ENCODE results near the gene BUB3. TPM values are rescaled to one million over a fixed set of nuclear protein-coding genes. Genes with fewer than 3 reads are reported as not detected.
A peak's percentile ranks its signal among the peaks of the same experiment; 100 is the strongest.

Gene BUB3
- total and polyA plus RNA-seq, 2 experiments from 2014 or later: 158 to 170 TPM

DNA sequence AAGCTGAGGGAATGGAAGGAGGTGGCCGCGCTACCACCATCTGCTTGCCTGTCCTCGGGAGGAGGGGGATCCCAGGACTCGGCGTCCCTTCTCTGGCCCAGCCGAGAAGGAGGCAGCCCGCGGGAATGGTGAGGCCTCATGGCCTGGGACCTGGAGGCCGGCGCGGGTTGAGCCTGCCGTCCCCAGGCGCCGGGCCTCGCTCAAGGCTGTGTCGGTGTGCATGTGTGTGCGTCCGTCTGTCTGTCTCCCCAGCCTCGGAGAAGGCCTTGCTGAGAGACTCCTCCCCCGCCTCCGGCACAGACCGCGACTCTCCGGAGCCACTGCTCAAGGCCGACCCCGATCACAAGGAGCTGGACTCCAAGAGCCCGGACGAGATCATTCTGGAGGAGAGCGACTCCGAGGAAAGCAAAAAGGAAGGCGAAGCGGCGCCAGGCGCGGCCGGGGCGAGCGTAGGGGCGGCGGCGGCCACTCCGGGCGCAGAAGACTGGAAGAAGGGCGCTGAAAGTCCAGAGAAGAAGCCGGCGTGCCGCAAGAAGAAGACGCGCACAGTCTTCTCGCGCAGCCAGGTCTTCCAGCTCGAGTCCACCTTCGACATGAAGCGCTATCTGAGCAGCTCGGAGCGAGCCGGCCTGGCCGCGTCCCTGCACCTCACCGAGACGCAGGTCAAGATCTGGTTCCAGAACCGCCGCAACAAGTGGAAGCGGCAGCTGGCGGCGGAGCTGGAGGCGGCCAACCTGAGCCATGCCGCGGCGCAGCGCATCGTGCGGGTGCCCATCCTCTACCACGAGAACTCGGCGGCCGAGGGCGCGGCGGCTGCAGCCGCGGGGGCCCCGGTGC lies 17.2 kb upstream of the BUB3 start:
- H3K4me1 ChIP-seq (ENCODE audit: insufficient read depth): no peaks in the 10 kb centered on the region
- 0 out of 2 replicates have a peak overlapping the region, but pooled peaks have one; percentile 21 for H2AFZ ChIP-seq
- no peaks in the 10 kb centered on the region for H3K79me2 ChIP-seq (ENCODE audit: insufficient read depth)
- H3K4me2 ChIP-seq (ENCODE audit: unreplicated experiment): no peak overlapping the region
- TF ChIP-seq EZH2phosphoT487 (IDR thresholded peaks at IDR 0.05; ENCODE audit: insufficient read depth, low read depth) (0 out of 2 replicates have a peak, but pooled peaks have one; percentile 23), EZH2 (IDR thresholded peaks at IDR 0.05; ENCODE audit: insufficient read depth, poor library complexity, severe bottlenecking) (no peak)
- H3K4me3 ChIP-seq: no peak overlapping the region
- H3F3A ChIP-seq (ENCODE audit: insufficient read depth): no peaks in the 10 kb centered on the region
- peaks cover 88% of the 10 kb centered on the region for H3K27me3 ChIP-seq (replicated peaks; ENCODE audit: insufficient read depth)
- peak; percentile 38 for DNase-seq
- no peak overlapping the region for H3K27ac ChIP-seq
- H3K9me3 ChIP-seq (ENCODE audit: low read depth): no peaks in the 10 kb centered on the region
- WGBS, 2 experiments (ENCODE audit: low coverage in 1 of 2, low lambda C conversion rate in 2 of 2, missing lambda C conversion rate in 2 of 2): 2 to 3% methylated on average over 66 to 81 of the region's 83 CpGs
- H3K9ac ChIP-seq: no peak overlapping the region
- H3K36me3 ChIP-seq (ENCODE audit: low read depth): no peaks in the 10 kb centered on the region
- H3K9me2 ChIP-seq (ENCODE audit: insufficient read depth): no peaks in the 10 kb centered on the region
- no peaks in the 10 kb centered on the region for H4K20me1 ChIP-seq (ENCODE audit: insufficient read depth)
- in situ Hi-C loops (cut with MboI): loop anchor here (10.0 to 25.0 kb wide), 2 partner anchors 418 to 825 kb away; no protein-coding TSS in a partner anchor

DNA sequence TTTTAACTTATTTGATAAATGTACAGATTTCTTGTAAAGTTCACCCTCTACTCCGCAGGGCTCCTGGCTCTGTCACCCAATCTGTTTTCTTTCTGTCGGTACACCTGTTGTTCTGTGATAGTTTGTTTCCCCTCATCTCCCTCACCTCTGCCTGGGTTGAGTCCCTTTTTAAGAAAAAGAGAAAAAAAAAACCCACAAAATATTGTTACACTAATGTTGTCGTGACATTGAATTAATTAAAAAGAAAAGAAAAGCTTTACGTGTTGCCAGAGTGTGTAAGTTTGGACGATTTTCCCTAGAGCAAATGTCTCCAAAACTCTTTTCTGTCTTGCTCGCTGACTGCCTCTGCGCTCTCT lies 15.1 kb upstream of the BUB3 start:
- Histone ChIP-seq H3K9me2 (ENCODE audit: insufficient read depth) (no peaks in the 10 kb centered on the region), H2AFZ (no peak overlapping the region), H4K20me1 (ENCODE audit: insufficient read depth) (no peaks in the 10 kb centered on the region), H3K4me1 (ENCODE audit: insufficient read depth) (no peaks in the 10 kb centered on the region), H3K9ac (no peak overlapping the region), H3K4me3 (no peak overlapping the region), H3K9me3 (ENCODE audit: low read depth) (no peaks in the 10 kb centered on the region), H3F3A (ENCODE audit: insufficient read depth) (no peaks in the 10 kb centered on the region), H3K27me3 (replicated peaks; ENCODE audit: insufficient read depth) (peaks cover 90% of the 10 kb centered on the region), H3K4me2 (ENCODE audit: unreplicated experiment) (no peak overlapping the region), H3K36me3 (ENCODE audit: low read depth) (no peaks in the 10 kb centered on the region), H3K79me2 (ENCODE audit: insufficient read depth) (no peaks in the 10 kb centered on the region), H3K27ac (no peak overlapping the region)
- in situ Hi-C loops (cut with MboI): loop anchor here (10.0 to 25.0 kb wide), 2 partner anchors 416 to 823 kb away; no protein-coding TSS in a partner anchor
- DNase-seq: no peak
- WGBS, 2 experiments (ENCODE audit: low coverage in 1 of 2, low lambda C conversion rate in 2 of 2, missing lambda C conversion rate in 2 of 2): 10 to 11% methylated on average over 7 of the region's 7 CpGs
- TF ChIP-seq EZH2 (IDR thresholded peaks at IDR 0.05; ENCODE audit: insufficient read depth, poor library complexity, severe bottlenecking): no peak
- TF ChIP-seq EZH2phosphoT487 (IDR thresholded peaks at IDR 0.05; ENCODE audit: insufficient read depth, low read depth): 0 out of 2 replicates have a peak, but pooled peaks have one; percentile 3

DNA sequence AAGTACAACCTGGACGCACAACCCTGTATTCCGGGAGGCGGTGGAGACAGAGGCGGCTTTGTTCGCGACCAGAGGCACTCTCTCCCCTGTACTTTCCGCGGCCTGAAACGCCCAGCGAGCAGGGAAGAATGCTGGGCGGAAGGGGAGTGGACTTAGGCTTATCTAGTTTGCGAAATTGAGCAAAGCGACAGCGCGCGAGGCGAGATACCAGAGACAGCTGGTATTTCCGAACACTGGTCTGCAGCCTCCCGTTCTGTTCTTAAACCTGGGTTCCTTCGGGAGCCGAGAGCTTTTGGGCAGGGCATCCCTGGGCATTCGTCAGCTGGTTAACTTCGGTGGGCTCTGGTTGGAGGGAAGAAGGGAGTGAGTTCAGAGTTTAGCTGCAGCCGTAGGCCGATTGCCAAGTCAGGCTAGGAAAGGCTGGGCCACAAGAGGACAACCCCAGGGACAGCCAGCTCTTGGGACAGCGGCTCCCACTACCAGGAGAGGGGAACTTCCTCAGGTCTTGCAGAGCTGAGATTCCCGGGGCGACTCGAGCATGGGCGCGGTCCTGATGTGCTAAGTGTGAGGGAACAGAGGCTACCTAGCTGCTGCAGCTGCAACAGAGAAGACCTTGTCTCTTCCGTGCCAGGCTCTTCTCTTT lies 14.6 kb upstream of the BUB3 start:
- Histone ChIP-seq H3K4me2 (ENCODE audit: unreplicated experiment) (no peak overlapping the region), H3F3A (ENCODE audit: insufficient read depth) (no peaks in the 10 kb centered on the region), H3K36me3 (ENCODE audit: low read depth) (no peaks in the 10 kb centered on the region), H3K4me3 (no peak overlapping the region), H2AFZ (no peak overlapping the region), H3K79me2 (ENCODE audit: insufficient read depth) (no peaks in the 10 kb centered on the region), H3K27ac (no peak overlapping the region), H4K20me1 (ENCODE audit: insufficient read depth) (no peaks in the 10 kb centered on the region), H3K9me2 (ENCODE audit: insufficient read depth) (no peaks in the 10 kb centered on the region), H3K9me3 (ENCODE audit: low read depth) (no peaks in the 10 kb centered on the region), H3K9ac (no peak overlapping the region), H3K4me1 (ENCODE audit: insufficient read depth) (no peaks in the 10 kb centered on the region), H3K27me3 (replicated peaks; ENCODE audit: insufficient read depth) (peaks cover 90% of the 10 kb centered on the region)
- in situ Hi-C loops (cut with MboI): loop anchor here (10.0 to 25.0 kb wide), 2 partner anchors 415 to 823 kb away; no protein-coding TSS in a partner anchor
- TF ChIP-seq EZH2 (IDR thresholded peaks at IDR 0.05; ENCODE audit: insufficient read depth, poor library complexity, severe bottlenecking): peak; percentile 89
- TF ChIP-seq EZH2phosphoT487 (IDR thresholded peaks at IDR 0.05; ENCODE audit: insufficient read depth, low read depth): 0 out of 2 replicates have a peak, but pooled peaks have one; percentile 40
- WGBS, 2 experiments (ENCODE audit: low coverage in 1 of 2, low lambda C conversion rate in 2 of 2, missing lambda C conversion rate in 2 of 2): 8% methylated on average over 32 of the region's 32 CpGs
- DNase-seq: no peak

DNA sequence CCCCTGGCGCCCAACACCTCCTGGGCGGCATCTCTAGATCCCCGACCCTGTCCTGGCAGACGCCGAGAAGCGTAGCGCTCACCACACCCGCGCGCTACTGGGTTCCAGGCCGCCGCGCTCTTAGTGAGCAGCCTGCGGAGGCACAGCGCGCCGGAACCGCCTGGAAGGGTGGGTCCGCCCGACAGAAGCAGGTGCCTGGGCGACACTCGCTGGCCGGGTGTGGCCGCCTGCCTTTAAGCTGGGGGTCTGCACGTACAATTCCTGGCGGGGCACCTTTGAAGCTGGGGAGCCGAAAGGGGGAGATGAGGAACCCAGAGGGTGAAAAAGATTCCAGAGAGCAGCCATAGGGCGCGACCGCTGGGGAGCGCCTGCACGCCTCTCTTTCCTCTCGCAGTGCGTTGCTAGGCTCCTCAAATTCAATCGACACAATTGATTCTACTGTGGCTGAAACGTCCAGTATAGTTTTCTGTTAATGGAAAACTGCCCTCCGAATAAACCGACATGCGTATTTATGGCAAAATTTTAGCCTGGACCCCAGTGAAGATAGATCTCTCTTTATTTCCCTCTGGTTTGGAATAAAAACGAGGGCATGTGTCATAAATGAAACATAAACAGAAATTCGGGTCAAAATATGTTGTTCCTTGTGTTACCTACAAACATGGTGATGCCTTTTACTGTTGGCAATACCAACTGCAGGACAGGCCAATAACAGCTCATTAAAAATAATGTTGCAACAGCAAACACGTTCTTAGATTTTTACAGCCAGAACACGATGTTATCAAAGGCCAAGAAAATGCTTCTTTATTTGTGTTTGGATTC lies 13.8 kb upstream of the BUB3 start:
- Histone ChIP-seq H3K4me2 (ENCODE audit: unreplicated experiment) (no peak overlapping the region), H3K9me3 (ENCODE audit: low read depth) (no peaks in the 10 kb centered on the region), H3K4me1 (ENCODE audit: insufficient read depth) (no peaks in the 10 kb centered on the region), H3K4me3 (no peak overlapping the region), H3K79me2 (ENCODE audit: insufficient read depth) (no peaks in the 10 kb centered on the region), H3F3A (ENCODE audit: insufficient read depth) (no peaks in the 10 kb centered on the region), H3K9me2 (ENCODE audit: insufficient read depth) (no peaks in the 10 kb centered on the region), H4K20me1 (ENCODE audit: insufficient read depth) (no peaks in the 10 kb centered on the region), H3K27me3 (replicated peaks; ENCODE audit: insufficient read depth) (peaks cover 90% of the 10 kb centered on the region), H3K27ac (no peak overlapping the region), H3K9ac (no peak overlapping the region), H3K36me3 (ENCODE audit: low read depth) (no peaks in the 10 kb centered on the region), H2AFZ (no peak overlapping the region)
- WGBS, 2 experiments (ENCODE audit: low coverage in 1 of 2, low lambda C conversion rate in 2 of 2, missing lambda C conversion rate in 2 of 2): 8 to 11% methylated on average over 42 to 43 of the region's 43 CpGs
- in situ Hi-C loops (cut with MboI): loop anchor here (25.0 kb wide), 1 partner anchor 822 kb away; no protein-coding TSS in a partner anchor
- no peak for DNase-seq
- TF ChIP-seq EZH2phosphoT487 (IDR thresholded peaks at IDR 0.05; ENCODE audit: insufficient read depth, low read depth): no peak
- TF ChIP-seq EZH2 (IDR thresholded peaks at IDR 0.05; ENCODE audit: insufficient read depth, poor library complexity, severe bottlenecking): peak; percentile 97
